ENCODE data around the gene NRXN3. TPM values are rescaled to one million over a fixed set of nuclear protein-coding genes. Genes with fewer than 3 reads are reported as not detected.

NRXN3 gene
- polyA plus RNA-seq, 1 donor (not counting 4 experiments of a cell fraction or from before 2014, with no cell fraction given): 0.89 TPM

DNA sequence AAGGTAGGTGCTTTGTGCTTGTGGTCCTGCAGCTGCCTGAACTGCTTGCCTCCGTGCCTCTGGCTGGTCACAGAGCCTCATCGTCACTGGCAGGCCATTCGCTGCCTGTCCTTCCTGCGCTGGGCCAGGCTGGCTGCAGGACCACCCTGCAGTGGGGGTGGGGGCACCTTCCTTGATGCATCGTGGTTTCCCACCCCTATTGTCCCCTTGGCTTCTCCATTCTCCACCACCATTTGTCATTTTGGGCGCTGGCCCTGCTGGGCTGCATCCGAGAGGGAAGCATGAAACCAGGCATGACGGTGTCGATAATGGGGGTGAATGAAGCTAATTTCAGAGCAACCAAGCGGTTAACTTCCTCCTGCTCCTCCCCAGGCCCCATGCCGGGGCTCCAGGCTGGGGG lies 127.7 kb downstream of the NRXN3 start:
- Histone ChIP-seq H3K9me3 (ENCODE audit: control insufficient read depth, low read depth, low read length) (no peaks in the 10 kb centered on the region), H3K4me3 (ENCODE audit: control insufficient read depth in 2 of 3, extremely low read depth in 1 of 3, insufficient read depth in 2 of 3, low read depth in 1 of 3, low read length in 3 of 3) (no peak overlapping the region), H3K4me2 (ENCODE audit: control insufficient read depth, extremely low read depth, insufficient read depth, low read depth, low read length) (no peak overlapping the region), H3K36me3 (ENCODE audit: control insufficient read depth in 2 of 2, extremely low read depth in 1 of 2, insufficient read depth in 2 of 2, low read length in 2 of 2) (no peaks in the 10 kb centered on the region), H3K9me1 (ENCODE audit: control insufficient read depth, extremely low read depth, insufficient read depth, low read length) (no peaks in the 10 kb centered on the region), H2AFZ (ENCODE audit: control insufficient read depth, low read length) (no peak overlapping the region), H3K79me2 (ENCODE audit: control insufficient read depth, insufficient read depth, low read length) (no peaks in the 10 kb centered on the region), H3K27me3 (ENCODE audit: control insufficient read depth, extremely low read depth, insufficient read depth, low read length) (no peaks in the 10 kb centered on the region), H3K9ac (ENCODE audit: control insufficient read depth, extremely low read depth, insufficient read depth, low read length) (no peak overlapping the region), H3K4me1 (ENCODE audit: control insufficient read depth, extremely low read depth, insufficient read depth, low read length) (no peaks in the 10 kb centered on the region), H4K20me1 (ENCODE audit: control insufficient read depth, extremely low read depth, insufficient read depth, low read length) (no peaks in the 10 kb centered on the region), H3K27ac (ENCODE audit: control insufficient read depth, insufficient read depth, low read length) (no peak overlapping the region)
- TF ChIP-seq, protein P1, sequence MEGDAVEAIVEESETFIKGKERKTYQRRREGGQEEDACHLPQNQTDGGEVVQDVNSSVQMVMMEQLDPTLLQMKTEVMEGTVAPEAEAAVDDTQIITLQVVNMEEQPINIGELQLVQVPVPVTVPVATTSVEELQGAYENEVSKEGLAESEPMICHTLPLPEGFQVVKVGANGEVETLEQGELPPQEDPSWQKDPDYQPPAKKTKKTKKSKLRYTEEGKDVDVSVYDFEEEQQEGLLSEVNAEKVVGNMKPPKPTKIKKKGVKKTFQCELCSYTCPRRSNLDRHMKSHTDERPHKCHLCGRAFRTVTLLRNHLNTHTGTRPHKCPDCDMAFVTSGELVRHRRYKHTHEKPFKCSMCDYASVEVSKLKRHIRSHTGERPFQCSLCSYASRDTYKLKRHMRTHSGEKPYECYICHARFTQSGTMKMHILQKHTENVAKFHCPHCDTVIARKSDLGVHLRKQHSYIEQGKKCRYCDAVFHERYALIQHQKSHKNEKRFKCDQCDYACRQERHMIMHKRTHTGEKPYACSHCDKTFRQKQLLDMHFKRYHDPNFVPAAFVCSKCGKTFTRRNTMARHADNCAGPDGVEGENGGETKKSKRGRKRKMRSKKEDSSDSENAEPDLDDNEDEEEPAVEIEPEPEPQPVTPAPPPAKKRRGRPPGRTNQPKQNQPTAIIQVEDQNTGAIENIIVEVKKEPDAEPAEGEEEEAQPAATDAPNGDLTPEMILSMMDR (optimal IDR thresholded peaks at IDR 0.05 in 1 of 3, IDR thresholded peaks at IDR 0.05 in 1 of 3, conservative IDR thresholded peaks at IDR 0.05 in 1 of 3; ENCODE audit: extremely low read depth in 1 of 3, insufficient read depth in 2 of 3, low read length in 3 of 3): no peak
- no peak for TF ChIP-seq EZH2 (IDR thresholded peaks at IDR 0.05; ENCODE audit: low read length)
- no peak for FAIRE-seq
- DNase-seq (ENCODE audit: low read depth, low spot score): no peak
- dilution Hi-C loops (cut with MboI; ENCODE audit: extremely low pct_ligation_motif_present, low sequenced_read_pairs): no loop called here

DNA sequence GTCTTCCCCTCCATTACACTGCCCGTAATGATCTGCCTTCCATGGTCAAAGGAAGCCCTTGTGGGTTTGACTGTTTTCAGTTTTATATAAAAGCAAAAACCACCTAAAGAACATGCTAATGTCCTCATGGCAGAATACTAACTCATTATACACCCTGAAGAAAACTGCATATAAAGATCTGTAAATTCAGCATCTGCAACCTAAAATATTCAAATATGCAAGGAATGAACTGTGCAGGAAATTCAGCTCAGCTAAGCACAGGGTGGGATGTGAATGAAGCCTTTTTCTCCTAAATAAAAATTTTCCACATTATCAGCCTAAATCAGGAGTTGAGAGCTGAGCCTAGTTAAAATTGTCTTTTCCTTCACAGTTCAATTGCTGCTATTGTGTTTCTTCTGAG lies 128.1 kb downstream of the NRXN3 start:
- FAIRE-seq (no peak), DNase-seq (ENCODE audit: low read depth, low spot score) (no peak)
- TF ChIP-seq EZH2 (IDR thresholded peaks at IDR 0.05; ENCODE audit: low read length): no peak
- TF ChIP-seq, protein P1 (optimal IDR thresholded peaks at IDR 0.05 in 1 of 3, IDR thresholded peaks at IDR 0.05 in 1 of 3, conservative IDR thresholded peaks at IDR 0.05 in 1 of 3; ENCODE audit: extremely low read depth in 1 of 3, insufficient read depth in 2 of 3, low read length in 3 of 3): no peak
- Histone ChIP-seq H3K27ac (ENCODE audit: control insufficient read depth, insufficient read depth, low read length) (no peak overlapping the region), H3K4me1 (ENCODE audit: control insufficient read depth, extremely low read depth, insufficient read depth, low read length) (no peaks in the 10 kb centered on the region), H3K9me3 (ENCODE audit: control insufficient read depth, low read depth, low read length) (no peaks in the 10 kb centered on the region), H3K9ac (ENCODE audit: control insufficient read depth, extremely low read depth, insufficient read depth, low read length) (no peak overlapping the region), H3K9me1 (ENCODE audit: control insufficient read depth, extremely low read depth, insufficient read depth, low read length) (no peaks in the 10 kb centered on the region), H2AFZ (ENCODE audit: control insufficient read depth, low read length) (no peak overlapping the region), H3K4me3 (ENCODE audit: control insufficient read depth in 2 of 3, extremely low read depth in 1 of 3, insufficient read depth in 2 of 3, low read depth in 1 of 3, low read length in 3 of 3) (no peak overlapping the region), H3K79me2 (ENCODE audit: control insufficient read depth, insufficient read depth, low read length) (no peaks in the 10 kb centered on the region), H3K27me3 (ENCODE audit: control insufficient read depth, extremely low read depth, insufficient read depth, low read length) (no peaks in the 10 kb centered on the region), H3K36me3 (ENCODE audit: control insufficient read depth in 2 of 2, extremely low read depth in 1 of 2, insufficient read depth in 2 of 2, low read length in 2 of 2) (no peaks in the 10 kb centered on the region), H3K4me2 (ENCODE audit: control insufficient read depth, extremely low read depth, insufficient read depth, low read depth, low read length) (no peak overlapping the region), H4K20me1 (ENCODE audit: control insufficient read depth, extremely low read depth, insufficient read depth, low read length) (no peaks in the 10 kb centered on the region)
- dilution Hi-C loops (cut with MboI; ENCODE audit: extremely low pct_ligation_motif_present, low sequenced_read_pairs): no loop called here
